GM18861 (cell line): Measurements from ENCODE around the gene U2SURP.

Experiments used
- ATAC-seq: cut with Tn5 transposase; IDR thresholded peaks from one replicate; pipeline ENCODE4 v1.9.1; 2021; ENCODE audit not compliant: unreplicated experiment

Gene U2SURP

GRCh38 chr3:143099210-143099609 is 97.8 kb downstream of the U2SURP start:
- no peak for ATAC-seq

GRCh38 chr3:143099690-143100089 is 98.3 kb downstream of the U2SURP start:
- no peak for ATAC-seq

- ATAC-seq = no peak
These were observed 99.1 kb downstream of the U2SURP start for GRCh38 chr3:143100451-143100850.

GRCh38 chr3:143101792-143102381 is 100.5 kb downstream of the U2SURP start:
- ATAC-seq = no peak

GRCh38 chr3:143103652-143104051 is 102.3 kb downstream of the U2SURP start:
- ATAC-seq = no peak

- ATAC-seq = no peak
These were observed 103.8 kb downstream of the U2SURP start for GRCh38 chr3:143105170-143105569.

- ATAC-seq = no peak
These were observed 108.5 kb downstream of the U2SURP start for GRCh38 chr3:143109861-143110260.
